Measurements from ENCODE around the gene SDR42E1. TPM values are rescaled to one million over a fixed set of nuclear protein-coding genes. Genes with fewer than 3 reads are reported as not detected.

Gene SDR42E1
- total and polyA plus RNA-seq, 2 of the 13 experiments (the other 11 are each of a cell fraction or from before 2014, with no cell fraction given), result 0.01 to 0.13 TPM

- TF ChIP-seq ZBTB40 (IDR thresholded peaks at IDR 0.05) (no peak), ZBTB40 (CRISPR knock-in tag; IDR thresholded peaks at IDR 0.05) (no peak), ZNF563 (CRISPR knock-in tag; IDR thresholded peaks at IDR 0.05) (no peak), TRIM22 (IDR thresholded peaks at IDR 0.05) (no peak), JUN (CRISPR knock-in tag; IDR thresholded peaks at IDR 0.05) (no peak), NFIB (CRISPR knock-in tag; IDR thresholded peaks at IDR 0.05; ENCODE audit: borderline replicate concordance) (no peak), ZBTB7A (CRISPR knock-in tag; IDR thresholded peaks at IDR 0.05) (no peak), IKZF1 (IDR thresholded peaks at IDR 0.05) (no peak), ISX (CRISPR knock-in tag; conservative IDR thresholded peaks at IDR 0.05) (no peak), MXD4 (CRISPR knock-in tag; IDR thresholded peaks at IDR 0.05) (no peak), RORA (CRISPR knock-in tag; IDR thresholded peaks at IDR 0.05) (peak; percentile 95), ARID2 (CRISPR knock-in tag; IDR thresholded peaks at IDR 0.05; ENCODE audit: borderline replicate concordance) (no peak), ZNF354B (CRISPR knock-in tag; IDR thresholded peaks at IDR 0.05) (no peak), KLF13 (CRISPR knock-in tag; IDR thresholded peaks at IDR 0.05) (no peak), SMAD1 (CRISPR knock-in tag; IDR thresholded peaks at IDR 0.05; ENCODE audit: borderline replicate concordance, low read depth) (no peak), SIN3A (IDR thresholded peaks at IDR 0.05; ENCODE audit: borderline replicate concordance, low read depth, low read length) (no peak), PRPF4 (IDR thresholded peaks at IDR 0.05; ENCODE audit: low read depth, low read length, poor library complexity, severe bottlenecking) (no peak), PHF20 (CRISPR knock-in tag; IDR thresholded peaks at IDR 0.05) (no peak), ZZZ3 (CRISPR knock-in tag; IDR thresholded peaks at IDR 0.05; ENCODE audit: borderline replicate concordance) (no peak), ZBTB7B (CRISPR knock-in tag; IDR thresholded peaks at IDR 0.05) (peak; percentile 28; the same call in 1 of the 2 replicates)
Measured at GRCh38 chr16:82055728-82056549, 44.7 kb upstream of the SDR42E1 start (continued).
